NCI-H526 treated with DMSO at 0.1 percent for 48 hours (cell line): Measurements from ENCODE around the gene CHTF18.
"Not testable (repeated sequence)": the region's sequence is repeated elsewhere in the genome, so short reads cannot be mapped to it uniquely, and the experiment has no call there.

Experiments
- DNase-seq: peaks from one replicate; lab custom pipeline; 2025; lab: John Stamatoyannopoulos, UW

The CHTF18 gene

DNA sequence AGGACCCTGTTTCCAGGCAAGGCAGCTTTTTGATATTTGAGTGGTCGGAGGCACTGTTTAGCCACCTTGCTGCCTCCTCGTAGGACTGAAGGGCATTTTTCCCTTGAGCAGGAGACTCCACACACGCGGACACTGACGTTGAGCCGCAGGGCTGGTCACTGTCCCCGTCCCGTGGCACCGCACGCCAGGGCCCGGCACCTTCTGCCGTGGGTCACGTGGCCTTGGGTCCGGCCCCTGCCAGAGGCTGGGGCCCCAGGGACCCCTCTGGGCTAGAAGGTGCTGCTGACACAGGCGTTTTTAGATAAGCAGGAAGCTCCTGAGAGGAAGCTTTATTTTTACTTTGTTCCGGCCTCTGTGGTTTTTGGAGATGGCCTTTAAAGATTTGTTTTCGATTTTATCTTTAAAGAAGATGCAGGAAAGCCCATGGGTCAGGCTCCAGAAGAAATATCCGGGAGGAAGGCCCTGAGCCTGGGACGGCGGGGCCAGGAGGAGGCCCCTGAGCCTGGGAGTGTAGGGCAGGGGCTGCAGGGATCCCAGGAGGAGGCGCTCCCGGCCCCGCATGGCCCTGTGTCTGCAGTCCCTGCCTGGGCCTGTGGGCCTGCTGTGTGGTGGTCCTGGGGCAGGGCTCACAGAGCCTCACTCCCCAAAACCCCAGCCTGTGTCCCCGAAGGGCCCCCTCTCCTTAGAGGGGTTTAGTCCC lies 42.6 kb downstream of the CHTF18 start:
- DNase-seq = no peak

DNA sequence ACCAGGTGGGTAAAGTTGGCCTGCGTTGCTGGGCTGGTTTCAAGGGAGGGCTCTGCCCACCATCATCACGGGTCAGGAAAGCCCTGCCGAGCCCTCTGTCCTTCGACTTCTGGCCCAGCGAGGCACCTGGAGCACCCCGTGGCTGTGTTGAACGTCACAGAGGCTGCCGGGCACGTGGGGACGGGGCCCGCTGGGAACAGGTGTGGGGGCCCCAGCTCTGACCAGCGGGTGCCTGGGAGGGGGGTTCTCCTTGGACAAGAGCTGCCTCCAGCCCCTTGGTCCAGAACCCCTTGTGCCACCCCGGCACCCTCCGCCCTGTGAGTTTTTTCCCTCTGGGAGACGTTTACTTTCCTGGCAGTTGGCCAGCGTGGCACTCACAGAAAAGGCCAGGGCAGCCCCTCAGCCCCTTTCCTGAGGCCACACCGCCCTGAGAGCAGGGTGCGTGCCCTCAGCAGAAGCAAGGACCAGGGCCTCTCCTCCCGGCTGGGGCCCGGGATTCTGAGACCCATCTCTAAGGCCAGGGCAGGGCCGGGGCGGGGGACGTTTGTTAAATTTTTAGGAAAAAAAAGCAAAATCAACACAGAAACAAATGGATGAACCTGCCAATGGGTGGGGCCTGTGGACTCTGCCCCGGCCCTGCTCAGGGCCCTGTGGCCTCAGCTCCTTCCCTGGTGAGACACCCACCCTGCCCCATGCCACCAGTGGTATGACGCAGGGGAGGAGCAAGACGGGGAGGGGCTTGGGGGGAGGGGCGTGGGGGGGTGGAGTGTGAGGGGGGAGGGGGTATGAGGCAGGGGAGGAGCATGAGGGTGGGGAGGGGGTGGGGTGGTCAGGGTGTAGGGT lies 43.4 kb downstream of the CHTF18 start:
- no peak for DNase-seq

DNA sequence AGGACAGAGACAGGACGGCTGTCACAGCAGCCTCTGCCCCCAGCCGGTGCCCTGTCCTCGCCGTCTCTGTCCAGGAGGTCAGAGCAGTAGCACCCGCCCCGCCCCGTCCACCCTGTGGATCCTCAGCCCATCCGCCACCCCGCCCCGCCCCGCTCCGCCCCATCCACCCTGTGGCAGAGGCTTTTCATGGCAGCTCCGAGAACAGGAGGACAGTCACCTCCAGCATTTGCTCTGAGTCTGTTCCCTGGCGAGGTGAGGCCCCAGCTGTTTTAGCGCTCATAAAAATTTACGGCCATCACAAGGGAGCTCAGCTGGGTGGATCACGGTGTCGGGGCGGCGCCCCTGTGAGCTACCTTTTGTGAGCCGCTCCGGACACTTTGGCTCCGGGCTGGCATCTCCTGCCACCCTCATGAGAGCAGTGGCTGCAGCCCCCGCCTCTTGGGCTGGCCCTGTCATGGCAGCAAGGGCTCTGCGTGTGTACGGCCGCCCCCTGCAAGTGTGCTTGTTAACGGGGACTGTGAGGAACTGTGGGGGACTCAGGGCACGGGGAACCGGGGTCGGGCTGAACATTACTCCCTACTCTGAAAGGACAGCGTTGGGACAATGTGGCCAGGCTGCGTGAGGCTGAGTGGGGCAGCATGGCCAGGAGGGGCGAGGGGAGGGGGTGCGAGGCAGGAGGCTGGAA lies 44.4 kb downstream of the CHTF18 start:
- DNase-seq = no peak

DNA sequence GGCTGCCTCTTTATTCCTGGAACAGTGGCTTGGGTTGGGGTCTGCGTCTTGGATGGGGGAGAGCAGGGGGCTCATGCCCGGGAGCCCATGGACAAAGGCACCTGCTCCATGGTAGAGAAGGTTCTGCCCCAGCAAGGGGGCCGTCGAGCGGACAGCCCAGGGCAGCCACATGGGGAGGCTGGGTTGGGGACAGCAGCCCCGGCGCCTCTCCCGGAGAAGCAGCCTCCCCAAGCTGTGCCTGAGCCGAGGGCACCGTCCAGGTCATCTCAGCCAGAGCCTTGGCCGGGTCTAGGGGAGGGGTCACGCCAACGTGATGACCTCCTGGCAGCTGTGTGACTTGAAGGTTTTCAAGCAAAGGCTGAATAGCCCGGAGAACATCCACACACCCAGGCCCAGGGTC lies 45.0 kb downstream of the CHTF18 start:
- DNase-seq = no peak

DNA sequence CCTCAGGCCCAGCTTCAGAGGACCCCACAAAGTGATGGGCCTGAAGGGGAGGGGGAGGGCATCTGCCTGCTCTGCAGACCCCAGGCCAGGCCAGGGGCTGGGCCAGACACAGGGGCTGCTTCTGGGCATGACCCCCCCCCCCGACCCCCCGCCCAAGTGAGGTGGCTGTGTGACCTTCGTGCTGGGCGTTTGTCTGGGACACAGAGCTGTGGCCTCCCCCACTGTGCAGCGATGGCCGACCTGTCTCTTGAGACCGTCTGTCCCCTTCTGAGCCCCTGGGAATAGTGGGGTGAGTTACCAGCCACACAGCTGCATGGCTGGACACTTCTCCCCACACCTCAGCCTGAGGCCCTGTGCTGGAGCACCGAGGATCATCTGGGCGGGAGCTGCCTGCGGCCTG lies 47.0 kb downstream of the CHTF18 start:
- no peak for DNase-seq

DNA sequence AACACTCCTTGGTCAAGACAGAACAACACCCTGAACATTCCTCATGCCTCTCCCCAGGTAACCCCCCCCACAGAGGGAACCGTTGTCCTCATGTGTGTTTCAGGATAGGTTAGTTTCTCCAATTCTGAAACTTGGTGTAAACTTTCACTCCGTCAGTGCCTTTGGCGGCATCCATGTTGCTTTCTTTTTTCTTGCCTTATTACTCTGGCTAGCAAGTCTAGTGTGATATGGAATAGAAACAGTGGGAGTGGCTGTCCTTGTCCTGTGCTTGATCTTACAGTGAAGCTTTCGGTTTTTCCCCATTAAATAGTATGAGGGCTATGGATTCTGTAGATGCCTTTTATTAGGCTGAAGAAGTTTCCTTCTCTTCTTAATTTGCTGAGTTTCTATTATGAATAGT lies 47.8 kb downstream of the CHTF18 start:
- DNase-seq = no peak

DNA sequence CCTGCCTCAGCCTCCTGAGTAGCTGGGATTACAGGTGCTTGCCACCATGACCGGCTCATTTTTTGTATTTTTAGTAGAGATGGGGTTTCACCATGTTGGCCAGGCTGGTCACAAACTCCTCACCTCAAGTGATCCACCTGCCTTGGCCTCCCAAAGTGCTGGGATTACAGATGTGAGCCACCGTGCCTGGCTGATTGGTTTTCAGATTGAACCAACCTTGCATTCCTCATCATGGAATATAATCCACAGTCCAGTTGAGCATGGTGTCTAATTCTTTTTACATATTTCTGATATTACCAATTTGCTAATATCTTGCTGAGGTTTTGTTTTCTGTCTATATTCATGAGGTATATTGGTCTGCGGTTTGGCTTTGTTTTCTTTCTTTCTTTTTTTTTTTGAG lies 48.4 kb downstream of the CHTF18 start:
- not testable (repeated sequence) for DNase-seq

DNA sequence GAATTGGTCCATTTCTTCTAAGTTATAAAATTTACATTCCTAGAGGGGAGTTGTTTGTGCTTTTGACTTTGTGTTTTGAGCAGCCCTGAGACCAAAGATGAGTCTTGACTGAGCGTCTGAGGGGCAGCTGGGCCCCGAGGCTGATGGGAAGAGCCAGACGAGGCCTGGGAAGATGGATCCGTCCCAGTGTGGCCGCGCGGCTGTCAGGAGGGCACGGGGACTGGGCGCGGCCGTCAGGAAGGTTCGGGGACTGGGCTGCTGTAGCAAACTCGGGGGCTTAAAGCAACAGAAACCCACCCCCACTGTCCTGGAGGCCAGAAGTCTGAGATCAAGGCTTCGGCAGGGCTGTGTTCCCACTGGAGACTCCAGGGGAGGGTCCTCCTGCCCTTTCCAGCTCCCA lies 50.3 kb downstream of the CHTF18 start:
- no peak for DNase-seq

DNA sequence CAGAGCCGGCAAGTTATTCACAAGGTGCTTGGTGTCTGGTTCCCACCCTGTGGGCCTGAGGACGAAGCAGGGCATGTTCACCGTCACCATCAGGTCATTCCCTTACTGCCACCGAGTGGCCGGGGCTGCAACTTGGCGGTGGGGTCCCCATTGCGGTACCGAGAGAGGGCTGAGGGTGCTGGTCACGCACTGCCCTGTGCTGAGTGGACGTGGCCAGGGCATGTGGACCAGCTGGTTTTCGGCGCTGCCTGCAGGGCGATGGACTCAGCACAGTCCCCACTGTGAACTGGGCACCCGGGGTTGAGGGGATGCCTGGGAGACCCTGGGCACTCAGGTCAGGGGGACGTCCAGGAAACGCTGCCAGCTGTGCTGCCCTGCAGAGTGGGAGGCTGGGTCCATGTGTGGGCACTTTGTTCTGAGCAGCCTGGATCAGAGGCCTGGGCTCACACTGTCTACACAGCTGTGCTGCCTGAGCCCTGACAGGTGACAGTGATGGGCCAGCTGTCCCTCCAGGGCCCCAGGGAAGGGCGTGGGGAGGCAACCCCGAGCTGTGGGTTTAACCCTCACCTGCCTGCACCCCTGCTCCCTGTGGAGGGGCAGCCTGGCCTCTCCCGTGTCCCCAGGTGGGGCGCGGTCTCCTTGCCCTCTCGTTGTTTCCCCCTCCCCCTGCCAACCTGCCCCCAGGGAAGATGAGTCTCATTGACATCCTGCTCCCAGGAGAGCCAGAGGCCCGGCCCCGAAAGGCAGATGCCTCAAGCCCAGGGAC lies 51.4 kb downstream of the CHTF18 start:
- DNase-seq = no peak

DNA sequence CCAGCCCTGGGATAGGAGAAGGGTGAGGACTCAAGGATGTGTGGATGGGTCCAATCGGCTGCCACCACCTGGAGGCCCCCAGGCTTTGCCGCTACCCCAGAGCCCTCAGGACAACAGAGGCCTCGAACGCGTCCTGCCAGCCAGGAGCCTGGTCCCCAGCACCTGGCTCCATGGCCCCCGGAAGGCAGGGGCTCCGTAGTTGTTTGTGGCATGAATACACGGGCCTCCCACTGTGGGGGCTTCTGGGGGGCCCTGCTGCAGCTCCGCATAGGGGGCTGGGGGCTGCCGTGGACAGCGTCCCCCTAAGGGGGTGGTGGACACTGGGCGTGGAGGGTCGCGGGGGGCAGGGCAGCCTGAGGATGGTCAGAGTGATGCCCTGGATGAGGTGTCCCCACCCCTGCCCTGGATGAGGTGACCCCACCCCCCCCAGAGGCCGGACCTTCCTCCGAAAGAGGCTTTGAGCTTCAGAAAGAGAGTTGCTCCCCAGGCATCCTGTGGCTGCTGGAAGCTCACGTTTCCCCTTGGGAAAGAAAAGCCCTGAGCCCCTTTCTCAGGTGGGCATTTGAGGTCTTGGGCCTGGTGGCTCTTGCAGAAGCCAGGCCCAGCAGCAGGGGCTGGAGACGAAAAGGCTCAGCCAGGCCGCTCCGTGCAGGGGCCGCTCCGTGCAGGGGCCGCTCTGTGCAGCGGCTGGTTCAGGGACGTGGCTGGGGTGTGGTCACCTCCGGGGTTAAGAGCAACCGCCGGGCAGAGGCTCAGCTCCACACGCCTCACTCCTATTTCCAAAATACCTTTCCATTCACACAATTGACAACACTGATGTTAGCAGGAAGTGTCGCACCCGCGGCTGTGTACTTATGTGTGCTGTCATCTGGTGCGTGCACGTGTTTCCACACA lies 52.4 kb downstream of the CHTF18 start:
- no peak for DNase-seq

DNA sequence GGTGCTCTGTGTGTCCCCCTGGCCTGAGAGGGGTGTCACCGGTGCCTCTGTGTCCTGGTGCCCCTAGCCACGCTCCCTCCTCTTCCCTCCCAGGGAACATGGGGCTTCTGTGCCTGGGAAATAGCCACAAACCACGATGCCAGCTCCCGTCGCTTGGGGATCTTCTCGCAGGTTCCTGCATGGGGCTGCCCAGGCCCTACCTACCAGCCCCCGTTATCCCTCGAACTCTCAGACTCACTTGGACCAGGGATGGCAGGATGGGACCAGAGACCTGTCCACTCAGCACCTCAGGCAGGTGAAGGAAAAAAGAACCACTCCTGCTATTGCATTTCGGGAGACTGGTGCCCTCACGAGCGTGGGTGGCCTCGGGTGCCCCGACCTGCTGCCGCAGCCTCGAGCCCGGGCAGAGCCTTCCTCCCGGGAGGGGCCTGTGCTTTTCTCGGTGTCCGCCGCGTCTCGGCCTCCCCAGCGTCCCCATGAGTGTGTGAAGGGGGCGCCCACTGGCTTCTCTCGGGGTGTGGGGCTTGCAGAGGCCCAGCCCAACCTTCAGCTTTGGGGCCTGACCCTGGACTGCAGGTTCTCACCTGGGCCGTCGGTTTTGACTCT lies 53.1 kb downstream of the CHTF18 start:
- DNase-seq = no peak

DNA sequence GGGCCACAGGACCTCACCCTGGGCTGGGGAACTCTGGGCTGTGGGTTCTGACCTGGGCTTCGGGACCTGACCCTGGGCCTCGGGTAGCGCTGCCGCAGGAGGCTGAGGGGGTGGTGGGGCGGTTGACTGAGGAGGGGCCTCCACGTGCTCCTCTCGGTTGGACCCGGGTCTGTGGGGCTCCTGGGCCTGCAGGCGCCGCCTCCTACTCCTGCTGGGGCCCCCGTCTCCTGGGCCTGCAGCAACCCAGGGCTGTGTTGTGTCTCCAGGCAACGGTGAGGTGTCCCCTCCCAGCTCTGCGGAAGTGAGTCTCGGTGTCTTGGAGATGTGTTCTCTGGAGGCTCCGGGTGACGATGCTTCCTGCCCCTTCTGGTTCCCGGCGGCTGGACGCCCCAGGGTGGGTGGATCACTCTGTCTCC lies 53.6 kb downstream of the CHTF18 start:
- DNase-seq = no peak

DNA sequence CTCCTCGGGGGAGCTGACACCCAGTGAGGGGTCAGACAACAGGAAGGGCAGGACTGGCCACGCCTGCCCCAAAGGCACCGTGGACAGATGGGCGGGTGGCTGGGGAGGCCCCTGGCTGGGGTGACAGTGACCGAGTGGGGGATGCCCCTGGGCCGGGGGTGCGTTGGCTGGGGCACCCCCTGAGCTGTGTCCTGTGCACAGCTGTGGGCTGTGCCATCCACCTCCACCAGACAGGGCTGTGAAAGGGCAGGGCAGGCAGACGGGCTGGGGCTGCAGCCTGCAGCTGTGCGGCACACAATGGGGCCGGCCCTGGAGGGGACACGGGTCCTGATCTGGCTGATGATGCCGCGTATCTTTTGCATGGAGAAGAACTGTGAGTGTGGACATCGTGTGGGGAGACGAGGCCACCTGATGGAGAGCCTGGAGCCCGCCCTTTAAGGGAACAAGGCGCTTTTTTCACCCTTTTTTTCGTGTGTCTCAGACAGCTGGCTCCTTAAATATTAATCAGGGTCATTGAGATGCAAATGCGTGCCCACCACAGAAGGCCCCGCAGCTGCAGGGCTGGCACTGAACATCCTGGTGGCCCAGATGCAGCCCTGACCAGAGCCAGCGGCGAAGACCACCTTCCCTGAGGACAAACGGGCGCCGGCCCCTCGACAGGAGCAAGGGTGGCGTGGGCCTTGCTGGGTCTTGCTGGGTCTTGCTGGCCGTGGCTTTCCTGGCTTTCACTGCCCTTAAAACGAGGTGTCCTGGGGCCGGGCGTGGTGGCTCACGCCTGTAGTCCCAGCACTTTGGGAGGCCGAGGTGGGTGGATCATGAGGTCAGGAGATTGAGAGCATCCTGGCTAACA lies 54.5 kb downstream of the CHTF18 start:
- DNase-seq = no peak

DNA sequence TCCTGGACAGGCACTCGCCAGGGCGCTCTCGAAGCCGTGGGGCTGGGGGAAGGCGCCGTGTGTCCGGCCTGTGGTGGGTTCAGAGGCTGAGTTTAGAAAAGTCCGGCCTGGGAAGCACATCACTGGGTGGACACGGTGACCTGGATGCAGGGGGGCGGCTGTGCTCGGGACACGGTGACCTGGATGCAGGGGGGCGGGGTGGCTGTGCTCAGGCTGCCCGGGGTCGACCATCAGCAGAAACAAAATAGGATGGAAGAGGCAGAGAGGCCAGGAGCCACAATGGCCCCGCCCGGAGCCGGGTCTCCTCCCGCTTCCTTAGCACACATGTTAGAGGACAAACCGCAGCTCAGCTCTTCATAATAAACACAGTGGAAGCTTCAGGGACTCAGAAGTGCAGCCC lies 55.4 kb downstream of the CHTF18 start:
- no peak for DNase-seq

DNA sequence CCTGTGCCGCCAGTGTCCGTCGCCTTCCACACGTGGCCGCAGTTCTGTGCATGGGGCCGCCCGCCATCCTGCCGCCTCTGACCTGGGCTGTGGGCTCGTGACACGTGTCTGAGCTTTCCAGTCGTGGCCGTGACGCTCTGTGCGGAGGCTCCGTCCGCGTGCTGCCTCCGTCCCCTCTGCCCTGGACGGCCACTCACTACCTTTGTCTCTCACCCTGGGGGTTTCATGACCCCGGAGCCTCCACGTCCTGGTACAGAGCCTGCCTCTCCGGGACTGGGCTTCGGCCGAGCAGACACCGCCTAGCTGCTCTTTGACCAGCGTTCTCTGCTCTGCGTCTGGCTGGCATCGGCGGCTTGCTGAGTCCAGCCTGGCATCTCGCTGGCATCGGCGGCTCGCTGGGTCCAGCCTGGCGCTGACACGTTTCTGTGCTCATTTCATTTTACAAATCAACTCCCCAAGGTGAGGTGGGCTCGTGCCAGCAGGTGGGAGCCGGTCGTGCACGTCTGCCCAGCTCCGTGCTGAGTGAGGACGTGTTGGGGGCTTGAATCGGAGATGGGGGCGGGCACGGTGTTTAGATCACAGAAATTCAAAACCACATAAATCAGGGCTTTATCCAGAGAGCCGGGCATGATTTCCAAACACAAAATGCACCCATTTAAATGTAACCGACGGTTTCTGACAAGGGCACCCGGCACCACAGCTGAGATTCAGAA lies 56.4 kb downstream of the CHTF18 start:
- DNase-seq = no peak

DNA sequence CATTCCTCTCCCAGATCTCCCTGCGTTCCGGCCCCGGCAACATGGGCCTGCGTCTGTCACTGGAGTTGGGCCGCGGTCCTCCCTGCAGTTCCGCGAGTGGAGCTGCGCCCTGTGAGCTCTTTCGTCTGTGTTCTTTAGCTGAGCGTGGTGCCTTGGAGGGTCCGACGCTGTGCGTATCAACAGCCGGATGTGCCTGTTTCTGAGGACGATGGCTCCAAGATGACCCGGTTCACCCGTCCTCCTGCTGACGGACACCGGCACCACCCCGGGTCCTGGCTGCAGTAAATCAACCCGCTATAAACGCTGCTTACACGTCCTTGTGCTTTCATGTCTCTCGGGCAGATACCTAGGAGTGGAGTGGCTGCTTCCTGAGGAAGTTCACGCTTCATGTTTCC lies 56.9 kb downstream of the CHTF18 start:
- DNase-seq = no peak

DNA sequence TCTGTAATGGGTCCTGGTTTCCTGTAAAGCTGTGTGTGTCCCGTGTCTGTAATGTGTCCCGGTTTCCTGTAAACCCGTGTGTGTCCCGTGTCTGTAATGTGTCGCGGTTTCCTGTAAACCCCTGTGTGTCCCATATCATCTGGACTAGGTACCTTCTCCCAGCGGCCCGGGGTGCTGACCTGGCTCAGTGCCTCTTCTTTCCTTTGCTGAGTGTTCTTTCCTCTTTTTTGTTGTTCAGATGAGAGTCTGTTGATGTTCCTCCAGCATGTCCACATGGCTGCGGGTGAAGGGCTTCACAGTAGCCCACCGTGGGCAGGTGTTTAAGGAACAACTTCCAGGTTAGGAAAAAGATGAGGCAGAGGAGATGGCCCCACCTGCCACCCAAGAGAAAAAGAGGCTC lies 58.7 kb downstream of the CHTF18 start:
- no peak for DNase-seq
